Liver (tissue), 9 donors: ENCODE measurements around the gene EXOG. TPM values are rescaled to one million over a fixed set of nuclear protein-coding genes. Genes with fewer than 3 reads are reported as not detected.

Source experiments
- DNase-seq: peaks from one replicate; pipeline ENCODE4 v3.0.0-alpha.2; 2017; ENCODE audit warnings: low spot score
- H3K27ac ChIP-seq, 2 donors: one replicate each; pipeline ENCODE4 v1.7.0; 2013; ENCODE audit warnings: inconsistent platforms in 2 of 2, low read length in 2 of 2, control low read depth in 1 of 2, low read depth in 1 of 2, mild to moderate bottlenecking in 1 of 2
- H3K27me3 ChIP-seq, 4 donors: one replicate each; pipeline versions ENCODE4 v1.6.1 to v1.7.0; 2013; ENCODE audit warnings: low read length in 3 of 4, inconsistent platforms in 1 of 4, mild to moderate bottlenecking in 1 of 4, moderate library complexity in 1 of 4; ENCODE audit not compliant: control insufficient read depth in 4 of 4, insufficient read depth in 4 of 4
- H3K36me3 ChIP-seq, 4 donors: one replicate each; pipeline versions ENCODE4 v1.6.1 to v1.7.0; 2013; ENCODE audit warnings: low read length in 3 of 4, mild to moderate bottlenecking in 3 of 4, low read depth in 1 of 4, moderate library complexity in 1 of 4; ENCODE audit not compliant: control insufficient read depth in 4 of 4, insufficient read depth in 3 of 4
- H3K4me1 ChIP-seq, 4 donors: one replicate each; pipeline versions ENCODE4 v1.6.1 to v1.7.0; 2013; ENCODE audit warnings: low read length in 3 of 4, mild to moderate bottlenecking in 3 of 4, moderate library complexity in 1 of 4; ENCODE audit not compliant: control insufficient read depth in 4 of 4, insufficient read depth in 4 of 4
- H3K4me3 ChIP-seq, 3 donors: one replicate each; pipeline versions ENCODE4 v1.6.1 to v1.7.0; 2013; ENCODE audit warnings: low read length in 3 of 3, control low read depth in 1 of 3, low read depth in 1 of 3, mild to moderate bottlenecking in 1 of 3
- H3K9ac ChIP-seq, 2 donors: one replicate each; pipeline ENCODE4 v1.7.0; 2013; ENCODE audit warnings: low read length in 2 of 2, mild to moderate bottlenecking in 2 of 2, moderate library complexity in 2 of 2, control low read depth in 1 of 2, low read depth in 1 of 2
- H3K9me3 ChIP-seq, 4 donors: one replicate each; pipeline versions ENCODE4 v1.6.1 to v1.7.0; 2013; ENCODE audit warnings: low read length in 3 of 4; ENCODE audit not compliant: control insufficient read depth in 4 of 4
- ATF3 ChIP-seq: IDR thresholded peaks from 2 replicates; pipeline ENCODE4 v1.6.1; 2016; ENCODE audit warnings: antibody characterized with exemption
- EGR1 ChIP-seq, 2 donors: IDR thresholded peaks; 2 replicates each; pipeline ENCODE4 v1.6.1; 2016 to 2018; ENCODE audit warnings: antibody characterized with exemption in 2 of 2, low read depth in 2 of 2
- FOXA1 ChIP-seq: IDR thresholded peaks from 2 replicates; pipeline ENCODE4 v1.6.1; 2016; ENCODE audit warnings: antibody characterized with exemption
- FOXA2 ChIP-seq: IDR thresholded peaks from 2 replicates; pipeline ENCODE4 v1.6.1; 2016; ENCODE audit warnings: antibody characterized with exemption
- GABPA ChIP-seq, 2 donors: IDR thresholded peaks in 1 of 2; conservative IDR thresholded peaks in 1 of 2; 2 replicates each; pipeline ENCODE4 v1.6.1; 2016; ENCODE audit warnings: antibody characterized with exemption in 2 of 2, mild to moderate bottlenecking in 1 of 2, moderate library complexity in 1 of 2
- HNF4A ChIP-seq, 2 donors: conservative IDR thresholded peaks; 2 replicates each; pipeline ENCODE4 v1.6.1; 2016; ENCODE audit warnings: antibody characterized with exemption in 2 of 2, mild to moderate bottlenecking in 2 of 2
- HNF4G ChIP-seq: IDR thresholded peaks from 2 replicates; pipeline ENCODE4 v1.6.1; 2016; ENCODE audit warnings: antibody characterized with exemption
- JUND ChIP-seq, 2 donors: IDR thresholded peaks; 2 replicates each; pipeline ENCODE4 v1.6.1; 2016; ENCODE audit warnings: antibody characterized with exemption in 2 of 2
- MAX ChIP-seq: IDR thresholded peaks from 2 replicates; pipeline ENCODE4 v1.6.1; 2016; ENCODE audit warnings: antibody characterized with exemption
- NR2F2 ChIP-seq: IDR thresholded peaks from 2 replicates; pipeline ENCODE4 v1.6.1; 2016; ENCODE audit warnings: antibody characterized with exemption
- RAD21 ChIP-seq, 2 donors: IDR thresholded peaks; 2 replicates each; pipeline ENCODE4 v1.6.1; 2016; ENCODE audit warnings: antibody characterized with exemption in 2 of 2, mild to moderate bottlenecking in 2 of 2
- REST ChIP-seq: IDR thresholded peaks from 2 replicates; pipeline ENCODE4 v1.6.1; 2016; ENCODE audit warnings: antibody characterized with exemption, mild to moderate bottlenecking
- RXRA ChIP-seq, 2 donors: IDR thresholded peaks; 2 replicates each; pipeline ENCODE4 v1.6.1; 2017 to 2018; ENCODE audit warnings: antibody characterized with exemption in 2 of 2, mild to moderate bottlenecking in 1 of 2
- TAF1 ChIP-seq: conservative IDR thresholded peaks from 2 replicates; pipeline ENCODE4 v1.6.1; 2016; ENCODE audit warnings: antibody characterized with exemption, mild to moderate bottlenecking
- YY1 ChIP-seq: IDR thresholded peaks from 2 replicates; pipeline ENCODE4 v1.6.1; 2016; ENCODE audit warnings: antibody characterized with exemption, mild to moderate bottlenecking
- ZBTB33 ChIP-seq: IDR thresholded peaks from 2 replicates; pipeline ENCODE4 v1.6.1; 2016; ENCODE audit warnings: antibody characterized with exemption
- WGBS: extraction: QIAGEN DNeasy Blood & Tissue Kit; methylation state at CpG from one replicate; pipeline ENCODE4 v1.1.7; 2013; 5-methylcytosine and 5-hydroxymethylcytosine counted together
- polyA plus RNA-seq, 2 donors: library from polyadenylated mRNA; stranded (reverse) in 1 of 2; unstranded in 1 of 2; fragments of 200-250 nt in 1 of 2; fragments of >200 nt in 1 of 2; fragmentation: Nextera tagmentation in 1 of 2; extraction: Ambion mirVana in 1 of 2; gene quantifications; one replicate each; pipeline versions ENCODE4 v1.2.1 to v1.2.3, GENCODE V29; 2013 to 2015
- total RNA-seq, 2 donors: library from RNA; depleted of rRNA; stranded (reverse); fragments of >200 nt; gene quantifications; one replicate each; pipeline ENCODE4 v1.2.3, GENCODE V29; 2014
- donor health status: healthy.
- donor health status: healthy.
- donor health status: healthy.
- donor health status: healthy.
- donor health status: healthy.

The EXOG gene
- total and polyA plus RNA-seq, 4 donors = 2.1 to 4.4 (median 3.9) TPM

GRCh38 chr3:38509732-38510131, 13.6 kb downstream of the EXOG start (continued):
- no peak for TF ChIP-seq REST
- no peak for TF ChIP-seq RXRA (IDR thresholded peaks at IDR 0.05)
- TF ChIP-seq MAX = no peak
- TF ChIP-seq FOXA2 = no peak

- TF ChIP-seq ZBTB33 (no peak), FOXA2 (no peak), EGR1 (IDR thresholded peaks at IDR 0.05; ENCODE audit: low read depth in 2 of 2) (no peak), FOXA1 (no peak), GABPA (IDR thresholded peaks at IDR 0.05 in 1 of 2, conservative IDR thresholded peaks at IDR 0.05 in 1 of 2) (no peak), ATF3 (no peak), NR2F2 (no peak), JUND (IDR thresholded peaks at IDR 0.05) (no peak), YY1 (no peak), RXRA (IDR thresholded peaks at IDR 0.05) (no peak), MAX (no peak), HNF4A (conservative IDR thresholded peaks at IDR 0.05) (no peak)
- DNase-seq = no peak
- H3K27me3 ChIP-seq = no peaks in the 10 kb centered on the region
- no peaks in the 10 kb centered on the region for H3K4me1 ChIP-seq
- no peak overlapping the region for H3K4me3 ChIP-seq
- peaks cover 0 to 13% (median 5%) of the 10 kb centered on the region in 4 donors for H3K36me3 ChIP-seq
- H3K9ac ChIP-seq = no peak overlapping the region
- no peak overlapping the region for H3K27ac ChIP-seq
- H3K9me3 ChIP-seq = no peaks in the 10 kb centered on the region
Observed at GRCh38 chr3:38510631-38511030, 14.5 kb downstream of the EXOG start.

- Histone ChIP-seq H3K27ac (no peak overlapping the region), H3K4me3 (no peak overlapping the region), H3K9me3 (no peaks in the 10 kb centered on the region), H3K9ac (no peak overlapping the region), H3K4me1 (no peaks in the 10 kb centered on the region), H3K36me3 (peaks cover 0 to 13% (median 6%) of the 10 kb centered on the region in 4 donors), H3K27me3 (no peaks in the 10 kb centered on the region)
- WGBS = 84% methylated on average over 3 of the region's 3 CpGs
- TF ChIP-seq FOXA1 (no peak), FOXA2 (no peak), HNF4A (conservative IDR thresholded peaks at IDR 0.05) (no peak), MAX (no peak), TAF1 (no peak), ZBTB33 (no peak), GABPA (IDR thresholded peaks at IDR 0.05 in 1 of 2, conservative IDR thresholded peaks at IDR 0.05 in 1 of 2) (no peak), RXRA (IDR thresholded peaks at IDR 0.05) (no peak), REST (no peak), RAD21 (IDR thresholded peaks at IDR 0.05) (no peak), HNF4G (no peak)
- no peak for DNase-seq
Observed at GRCh38 chr3:38511546-38511945, 15.4 kb downstream of the EXOG start.
